Measurements from ENCODE around the gene PSMB9. TPM values are rescaled to one million over a fixed set of nuclear protein-coding genes. Genes with fewer than 3 reads are reported as not detected.
A peak's percentile ranks its signal among the peaks of the same experiment; 100 is the strongest.

PSMB9 gene
- total RNA-seq, 1 experiment from 2014 or later, result 120 TPM

GRCh38 chr6:32843331-32843978 lies 10.5 kb upstream of the PSMB9 start:
- TF ChIP-seq CTCF (IDR thresholded peaks at IDR 0.05; ENCODE audit: unreplicated experiment), result no peak
- no peaks in the 10 kb centered on the region for H3K27me3 Mint-ChIP-seq (ENCODE audit: unreplicated experiment)
- H3K27ac Mint-ChIP-seq (ENCODE audit: unreplicated experiment), result peak overlapping the region; percentile 84
- intact Hi-C loops (cut with micrococcal nuclease; ENCODE audit: unreplicated experiment), result no loop called here
- CTCF ChIA-PET, result interaction anchor here (1.6 to 3.1 kb wide), 4 partner anchors 10 to 25 kb away, joined by 5 to 25 read pairs (median 8); partner anchors contain the start of genes PSMB9 and TAP1
- H3K9me3 Mint-ChIP-seq (ENCODE audit: low read depth, unreplicated experiment), result no peaks in the 10 kb centered on the region
- DNase-seq, result peak; percentile 24
- no TSS peak for BruUV-seq (replicated peaks)
- H3K4me1 Mint-ChIP-seq (ENCODE audit: low read depth, unreplicated experiment), result peaks cover 26% of the 10 kb centered on the region
- peaks cover 52% of the 10 kb centered on the region for H3K36me3 Mint-ChIP-seq (ENCODE audit: insufficient read depth, unreplicated experiment)
- peak overlapping the region; percentile 96 for H3K4me3 Mint-ChIP-seq (ENCODE audit: low read depth, unreplicated experiment)

GRCh38 chr6:32843979-32844838 lies 9.8 kb upstream of the PSMB9 start, which contains the start of gene PSMB8:
Gene PSMB8 (minus strand): TSS chr6:32844047. CDS start chr6:32843996, 51 bp downstream.
- H3K27me3 Mint-ChIP-seq (ENCODE audit: unreplicated experiment), result no peaks in the 10 kb centered on the region
- no peaks in the 10 kb centered on the region for H3K9me3 Mint-ChIP-seq (ENCODE audit: low read depth, unreplicated experiment)
- TSS peak; percentile 49 for BruUV-seq (replicated peaks)
- TF ChIP-seq CTCF (IDR thresholded peaks at IDR 0.05; ENCODE audit: unreplicated experiment), result no peak
- CTCF ChIA-PET, result interaction anchor here (0.6 to 3.1 kb wide), 5 partner anchors 10 to 474 kb away, joined by 4 to 25 read pairs (median 9); partner anchors contain the start of genes PSMB9, TAP1 and ZBTB22
- peak within 1 kb of the TSS; percentile 84 for H3K27ac Mint-ChIP-seq (ENCODE audit: unreplicated experiment)
- intact Hi-C loops (cut with micrococcal nuclease; ENCODE audit: unreplicated experiment), result no loop called here
- H3K36me3 Mint-ChIP-seq (ENCODE audit: insufficient read depth, unreplicated experiment), result peaks cover 55% of the 10 kb centered on the region
- H3K4me3 Mint-ChIP-seq (ENCODE audit: low read depth, unreplicated experiment), result peak within 1 kb of the TSS; percentile 96
- H3K4me1 Mint-ChIP-seq (ENCODE audit: low read depth, unreplicated experiment), result peaks cover 26% of the 10 kb centered on the region
- peak; percentile 99 for DNase-seq

GRCh38 chr6:32844839-32845383 lies 9.1 kb upstream of the PSMB9 start:
- Mint-ChIP-seq H3K4me3 (ENCODE audit: low read depth, unreplicated experiment) (peak overlapping the region; percentile 96), H3K36me3 (ENCODE audit: insufficient read depth, unreplicated experiment) (peaks cover 55% of the 10 kb centered on the region), H3K27ac (ENCODE audit: unreplicated experiment) (peak overlapping the region; percentile 84), H3K4me1 (ENCODE audit: low read depth, unreplicated experiment) (peaks cover 26% of the 10 kb centered on the region), H3K9me3 (ENCODE audit: low read depth, unreplicated experiment) (no peaks in the 10 kb centered on the region), H3K27me3 (ENCODE audit: unreplicated experiment) (no peaks in the 10 kb centered on the region)
- no TSS peak for BruUV-seq (replicated peaks)
- CTCF ChIA-PET, result interaction anchor here (0.6 to 3.1 kb wide), 5 partner anchors 9 to 473 kb away, joined by 4 to 25 read pairs (median 9); partner anchors contain the start of genes PSMB9, TAP1 and ZBTB22
- no peak for DNase-seq
- intact Hi-C loops (cut with micrococcal nuclease; ENCODE audit: unreplicated experiment), result no loop called here
- TF ChIP-seq CTCF (IDR thresholded peaks at IDR 0.05; ENCODE audit: unreplicated experiment), result no peak

GRCh38 chr6:32845384-32845884 lies 8.6 kb upstream of the PSMB9 start:
- no TSS peak for BruUV-seq (replicated peaks)
- CTCF ChIA-PET, result interaction anchor here (0.5 to 3.1 kb wide), 6 partner anchors 9 to 234 kb away, joined by 3 to 25 read pairs (median 8); partner anchors contain the start of genes PSMB9 and TAP1
- Mint-ChIP-seq H3K4me3 (ENCODE audit: low read depth, unreplicated experiment) (no peak overlapping the region), H3K36me3 (ENCODE audit: insufficient read depth, unreplicated experiment) (peaks cover 55% of the 10 kb centered on the region), H3K9me3 (ENCODE audit: low read depth, unreplicated experiment) (no peaks in the 10 kb centered on the region), H3K4me1 (ENCODE audit: low read depth, unreplicated experiment) (peaks cover 26% of the 10 kb centered on the region), H3K27ac (ENCODE audit: unreplicated experiment) (no peak overlapping the region), H3K27me3 (ENCODE audit: unreplicated experiment) (no peaks in the 10 kb centered on the region)
- TF ChIP-seq CTCF (IDR thresholded peaks at IDR 0.05; ENCODE audit: unreplicated experiment), result no peak
- intact Hi-C loops (cut with micrococcal nuclease; ENCODE audit: unreplicated experiment), result no loop called here
- DNase-seq, result no peak

All from Calu3 (cell line).